A549 (cell line): ENCODE results near the gene ORC4. TPM values are rescaled to one million over a fixed set of nuclear protein-coding genes. Genes with fewer than 3 reads are reported as not detected.

Experiments used
- ATAC-seq, 2 experiments: fragments of 200-7000 bp in 1 of 2; fragments of >200 bp in 1 of 2; cut with Nextera tagmentation in 1 of 2; cut with Tn5 transposase in 1 of 2; 3 replicates each; pipeline versions ENCODE4 v1.8.0 to v1.9.1; 2018 to 2020; ENCODE audit warnings: mild to moderate bottlenecking in 1 of 2, moderate library complexity in 1 of 2
- CTCF ChIA-PET: fragments of 300-600 bp; sonication (Branson Sonifier 250); formaldehyde crosslinking; extraction: SDS; loops from one replicate; lab custom pipeline; 2021; ENCODE audit warnings: antibody characterized with exemption, inconsistent platforms; lab: Yijun Ruan, JAX
- POLR2A ChIA-PET: fragments of 350-600 bp; formaldehyde crosslinking; extraction: SDS; loops from one replicate; lab custom pipeline; 2021; ENCODE audit warnings: antibody characterized with exemption, inconsistent platforms; lab: Yijun Ruan, JAX
- DNase-seq, 2 experiments: peaks; one replicate each; pipeline versions ENCODE4 v3.0.0 to v3.0.0-alpha.2; 2011 to 2016; ENCODE audit warnings: low read depth in 1 of 2, low spot score in 1 of 2
- FAIRE-seq: peaks from 2 replicates; lab custom pipeline; 2011; peaks lifted over from hg19 to GRCh38; lab: Jason Lieb, UNC
- H3K27ac ChIP-seq, 2 experiments: fragments of >200 bp; sonication (Bioruptor Twin); formaldehyde crosslinking; 3 replicates each; pipeline ENCODE4 v1.5.1; 2016 to 2017
- H3K4me1 ChIP-seq: fragments of >200 bp; sonication (Bioruptor Twin); formaldehyde crosslinking; 3 replicates; pipeline ENCODE4 v1.6.1; 2016
- H3K4me2 ChIP-seq: fragments of >200 bp; sonication (Bioruptor Twin); formaldehyde crosslinking; 3 replicates; pipeline ENCODE4 v1.6.1; 2016
- H3K4me3 ChIP-seq: fragments of >200 bp; sonication (Bioruptor Twin); formaldehyde crosslinking; 3 replicates; pipeline ENCODE4 v1.5.1; 2016
- H3K9me3 ChIP-seq: fragments of >200 bp; sonication (Bioruptor Twin); formaldehyde crosslinking; 3 replicates; pipeline ENCODE4 v1.6.1; 2016
- BCL3 ChIP-seq: fragments of >200 bp; sonication (Bioruptor Twin); formaldehyde crosslinking; IDR thresholded peaks from 3 replicates; pipeline ENCODE4 v1.6.1; 2016
- CBX2 ChIP-seq: fragments of 200-600 bp; sonication (generic); IDR thresholded peaks from 2 replicates; pipeline ENCODE4 v1.6.1; 2016; ENCODE audit warnings: low read depth, mild to moderate bottlenecking, borderline replicate concordance
- CBX8 ChIP-seq: fragments of 200-600 bp; sonication (generic); IDR thresholded peaks from 2 replicates; pipeline ENCODE4 v1.6.1; 2016
- CHD2 ChIP-seq: fragments of 150-350 bp; IDR thresholded peaks from 2 replicates; pipeline ENCODE4 v1.6.1; 2014; ENCODE audit warnings: low read length; ENCODE audit not compliant: partially characterized antibody
- CHD4 ChIP-seq: fragments of 200-600 bp; sonication (generic); IDR thresholded peaks from 2 replicates; pipeline ENCODE4 v1.6.1; 2016; ENCODE audit warnings: antibody characterized with exemption, mild to moderate bottlenecking, borderline replicate concordance
- CTCF ChIP-seq: fragments of >200 bp; sonication (Bioruptor Twin); formaldehyde crosslinking; IDR thresholded peaks from 3 replicates; pipeline ENCODE4 v1.5.1; 2016
- EHMT2 ChIP-seq: fragments of 200-600 bp; sonication (generic); IDR thresholded peaks from 2 replicates; pipeline ENCODE4 v1.6.1; 2016; ENCODE audit warnings: antibody characterized with exemption, low read depth, mild to moderate bottlenecking, moderate library complexity
- FOSL2 ChIP-seq, 2 experiments: fragments of 450-650 bp in 1 of 2; fragments of >200 bp in 1 of 2; sonication (Bioruptor Twin) in 1 of 2; formaldehyde crosslinking; IDR thresholded peaks; 2 replicates each; pipeline versions ENCODE4 v1.5.0 to v1.6.1; 2016 to 2020; ENCODE audit warnings: mild to moderate bottlenecking in 1 of 2, moderate library complexity in 1 of 2
- FOXS1 ChIP-seq: fragments of 250-450 bp; sonication (Bioruptor Pico); IDR thresholded peaks from 2 replicates; pipeline ENCODE4 v1.5.0; 2020; ENCODE audit warnings: mild to moderate bottlenecking, moderate library complexity
- GATA3 ChIP-seq: IDR thresholded peaks from 2 replicates; pipeline ENCODE4 v1.6.1; 2012; ENCODE audit warnings: borderline replicate concordance
- HDAC2 ChIP-seq: fragments of 200-600 bp; sonication (generic); IDR thresholded peaks from 2 replicates; pipeline ENCODE4 v1.6.1; 2016
- HOXB13 ChIP-seq: fragments of 250-450 bp; sonication (Bioruptor Pico); IDR thresholded peaks from 2 replicates; pipeline ENCODE4 v1.5.0; 2020; ENCODE audit warnings: low read depth, mild to moderate bottlenecking, moderate library complexity
- HOXB5 ChIP-seq: fragments of 250-450 bp; sonication (Bioruptor Pico); IDR thresholded peaks from 2 replicates; pipeline ENCODE4 v1.5.0; 2020; ENCODE audit warnings: mild to moderate bottlenecking, moderate library complexity
- MAX ChIP-seq: IDR thresholded peaks from 2 replicates; pipeline ENCODE4 v1.6.1; 2012
- MAZ ChIP-seq: fragments of 150-350 bp; IDR thresholded peaks from 2 replicates; pipeline ENCODE4 v1.6.1; 2014; ENCODE audit warnings: antibody characterized with exemption, low read depth, low read length, borderline replicate concordance
- NPAS2 ChIP-seq: fragments of 250-450 bp; sonication (Bioruptor Pico); IDR thresholded peaks from 2 replicates; pipeline ENCODE4 v1.8.0; 2022; ENCODE audit warnings: mild to moderate bottlenecking, moderate library complexity, borderline replicate concordance
- NR3C1 ChIP-seq: fragments of >200 bp; sonication (Bioruptor Twin); formaldehyde crosslinking; IDR thresholded peaks from 3 replicates; pipeline ENCODE4 v1.6.1; 2017
- POLR2AphosphoS2 ChIP-seq: conservative IDR thresholded peaks from 2 replicates; pipeline ENCODE4 v1.6.1; 2012; ENCODE audit warnings: low read length, improper control_type of control experiment, inconsistent platforms
- RCOR1 ChIP-seq: fragments of 150-350 bp; IDR thresholded peaks from 2 replicates; pipeline ENCODE4 v1.6.1; 2014; ENCODE audit warnings: antibody characterized with exemption, low read length, low read depth
- RFX5 ChIP-seq: fragments of 450-650 bp; IDR thresholded peaks from 2 replicates; pipeline ENCODE4 v1.7.1; 2014; ENCODE audit warnings: antibody characterized with exemption, mild to moderate bottlenecking, moderate library complexity
- SMC3 ChIP-seq: fragments of >200 bp; sonication (Bioruptor Twin); formaldehyde crosslinking; IDR thresholded peaks from 3 replicates; pipeline ENCODE4 v1.6.1; 2018; ENCODE audit warnings: inconsistent platforms
- SREBF2 ChIP-seq: fragments of 450-650 bp; IDR thresholded peaks from 2 replicates; pipeline ENCODE4 v1.6.1; 2014; ENCODE audit warnings: mild to moderate bottlenecking, moderate library complexity
- TFCP2L1 ChIP-seq: fragments of 250-450 bp; sonication (Bioruptor Pico); IDR thresholded peaks from 2 replicates; pipeline ENCODE4 v1.5.0; 2021; ENCODE audit warnings: mild to moderate bottlenecking
- TP53 ChIP-seq: fragments of 250-450 bp; sonication (Bioruptor Pico); IDR thresholded peaks from 2 replicates; pipeline ENCODE4 v1.5.0; 2021; ENCODE audit warnings: mild to moderate bottlenecking, moderate library complexity
- ZC3H11A ChIP-seq: fragments of 450-650 bp; IDR thresholded peaks from 2 replicates; pipeline ENCODE4 v1.6.1; 2014; ENCODE audit warnings: antibody characterized with exemption, mild to moderate bottlenecking
- WGBS: methylation state at CpG from one replicate; pipeline ENCODE4 v1.1.6; 2017; ENCODE audit errors: missing lambda C conversion rate; 5-methylcytosine and 5-hydroxymethylcytosine counted together
- polyA plus RNA-seq, 4 experiments: library from polyadenylated mRNA; depleted of rRNA in 3 of 4; stranded (reverse); fragments of >200 nt; fragmentation: RNase III in 1 of 4; extraction: RNeasy Plus Mini Kit Qiagen cat#74134 plus additional on column Dnase treatment in 1 of 4; gene quantifications; 2 replicates in 3 of 4; 3 replicates in 1 of 4; pipeline ENCODE4 v1.2.3, GENCODE V29; 2011 to 2017
- TF ChIP-seq, protein P1 (sequence below): fragments of 450-650 bp; IDR thresholded peaks from 2 replicates; pipeline ENCODE4 v1.6.1; 2014; ENCODE audit warnings: antibody characterized with exemption

ORC4 gene
- polyA plus RNA-seq, 2 of the 4 experiments (the other 2 are of a cell fraction): 38.5 to 99.1 TPM

GRCh38 chr2:148022882-148023281 is 2.3 kb upstream of the ORC4 start (continued):
- TF ChIP-seq BCL3: no peak
- TF ChIP-seq CBX2: no peak
- TF ChIP-seq EHMT2: no peak
- no peak for TF ChIP-seq CTCF

GRCh38 chr2:148022351-148022750 is 1.8 kb upstream of the ORC4 start:
- POLR2A ChIA-PET: no interaction called here
- TF ChIP-seq TP53 (CRISPR knock-in tag) (no peak), RFX5 (no peak), RCOR1 (no peak), CHD2 (no peak), CBX8 (no peak), ZC3H11A (no peak), CHD4 (no peak), HOXB13 (CRISPR knock-in tag) (no peak), HOXB5 (no peak), FOSL2 (IDR thresholded peaks at IDR 0.05) (no peak), FOSL2 (CRISPR knock-in tag; IDR thresholded peaks at IDR 0.05) (no peak), CTCF (no peak), FOXS1 (CRISPR knock-in tag) (no peak)
- TF ChIP-seq, protein P1, sequence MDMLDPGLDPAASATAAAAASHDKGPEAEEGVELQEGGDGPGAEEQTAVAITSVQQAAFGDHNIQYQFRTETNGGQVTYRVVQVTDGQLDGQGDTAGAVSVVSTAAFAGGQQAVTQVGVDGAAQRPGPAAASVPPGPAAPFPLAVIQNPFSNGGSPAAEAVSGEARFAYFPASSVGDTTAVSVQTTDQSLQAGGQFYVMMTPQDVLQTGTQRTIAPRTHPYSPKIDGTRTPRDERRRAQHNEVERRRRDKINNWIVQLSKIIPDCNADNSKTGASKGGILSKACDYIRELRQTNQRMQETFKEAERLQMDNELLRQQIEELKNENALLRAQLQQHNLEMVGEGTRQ: no peak
- H3K27ac ChIP-seq: peak overlapping the region; percentile 93 to 97; a peak in 3 of 6 replicates
- peak overlapping the region; percentile 82 for H3K4me3 ChIP-seq
- ATAC-seq (no peak), FAIRE-seq (no peak), DNase-seq (no peak)
- H3K4me2 ChIP-seq: peak overlapping the region; percentile 90
- 3% methylated on average over 1 of the region's 1 CpG for WGBS
- peaks cover 31% of the 10 kb centered on the region for H3K4me1 ChIP-seq
- H3K9me3 ChIP-seq: no peaks in the 10 kb centered on the region
- CTCF ChIA-PET: interaction anchor here (1.3 kb wide), 1 partner anchor 487 kb away, joined by 3 read pairs; no protein-coding TSS in a partner anchor

GRCh38 chr2:148021886-148022285 is 1.3 kb upstream of the ORC4 start:
- H3K27ac ChIP-seq: peak overlapping the region; percentile 93 to 97
- peak overlapping the region; percentile 82 for H3K4me3 ChIP-seq
- no peak for DNase-seq
- TF ChIP-seq HDAC2: no peak
- no peak for TF ChIP-seq MAZ
- TF ChIP-seq RFX5: no peak
- no peak for TF ChIP-seq SREBF2
- TF ChIP-seq NR3C1: no peak
- TF ChIP-seq, protein P1: no peak
- TF ChIP-seq CTCF: no peak
- no peak for TF ChIP-seq GATA3
- no peak for TF ChIP-seq POLR2AphosphoS2
- no peak for TF ChIP-seq FOXS1 (CRISPR knock-in tag)
- TF ChIP-seq NPAS2 (CRISPR knock-in tag): no peak
- TF ChIP-seq CHD4: no peak
- TF ChIP-seq MAX: no peak
- TF ChIP-seq ZC3H11A: no peak
- TF ChIP-seq TFCP2L1 (CRISPR knock-in tag): no peak
- no peak for TF ChIP-seq SMC3

More at GRCh38 chr2:148021886-148022285, 1.3 kb upstream of the ORC4 start:
- H3K4me2 ChIP-seq: peak overlapping the region; percentile 90
- WGBS: 2% methylated on average over 3 of the region's 3 CpGs
- FAIRE-seq: no peak
- POLR2A ChIA-PET: interaction anchor here (0.5 kb wide), 1 partner anchor 693 kb away, joined by 6 read pairs; no protein-coding TSS in a partner anchor
- peaks cover 30% of the 10 kb centered on the region; the same call in 2 of the 3 replicates for H3K4me1 ChIP-seq
- no peak for ATAC-seq
- H3K9me3 ChIP-seq: no peaks in the 10 kb centered on the region
- CTCF ChIA-PET: interaction anchor here (1.3 kb wide), 1 partner anchor 487 kb away, joined by 3 read pairs; no protein-coding TSS in a partner anchor
